BLaER1 (cell line): ENCODE data around the gene ZNF480.
"Not testable (repeated sequence)": the region's sequence is repeated elsewhere in the genome, so short reads cannot be mapped to it uniquely, and the experiment has no call there.

ENCODE experiments used
- H3K27ac ChIP-seq: shearing (Covaris generic); formaldehyde crosslinking; 2 replicates; pipeline ENCODE4 v1.8.1; 2022
- H3K27me3 ChIP-seq: shearing (Covaris generic); formaldehyde crosslinking; 2 replicates; pipeline ENCODE4 v1.8.1; 2022
- H3K36me3 ChIP-seq: shearing (Covaris generic); formaldehyde crosslinking; 2 replicates; pipeline ENCODE4 v1.8.1; 2022
- H3K4me1 ChIP-seq: shearing (Covaris generic); formaldehyde crosslinking; 2 replicates; pipeline ENCODE4 v1.8.1; 2022
- H3K4me2 ChIP-seq: shearing (Covaris generic); formaldehyde crosslinking; 2 replicates; pipeline ENCODE4 v1.8.1; 2022
- H3K4me3 ChIP-seq: shearing (Covaris generic); formaldehyde crosslinking; 2 replicates; pipeline ENCODE4 v1.8.1; 2022
- H3K9ac ChIP-seq: shearing (Covaris generic); formaldehyde crosslinking; 2 replicates; pipeline ENCODE4 v1.8.1; 2022
- H3K9me3 ChIP-seq: shearing (Covaris generic); formaldehyde crosslinking; 2 replicates; pipeline ENCODE4 v1.8.1; 2022
- H4K20me1 ChIP-seq: shearing (Covaris generic); formaldehyde crosslinking; 2 replicates; pipeline ENCODE4 v1.8.1; 2022
- Cebpa-rat ChIP-seq: shearing (Covaris generic); IDR thresholded peaks from 2 replicates; pipeline ENCODE4 v1.8.1; 2022

The ZNF480 gene

DNA sequence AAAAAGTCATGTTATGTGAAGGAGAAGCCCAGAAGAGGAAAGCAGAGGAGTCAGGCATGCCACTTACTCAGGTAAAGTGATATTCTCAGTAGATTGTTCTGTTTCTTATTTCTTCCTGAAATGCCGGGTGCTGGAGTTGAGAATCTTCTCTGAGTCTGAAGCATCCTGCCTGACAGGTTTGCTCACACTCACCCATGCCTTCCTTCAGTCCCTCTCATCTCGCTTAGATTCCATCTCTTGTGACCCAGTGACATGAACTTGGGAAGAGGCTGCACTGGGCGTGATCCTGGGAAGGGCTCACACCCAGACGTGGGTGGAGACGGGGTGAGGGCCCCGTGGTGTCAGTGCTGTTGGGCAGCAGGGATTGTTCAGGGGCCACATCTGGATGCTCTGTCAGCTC, 19.5 kb upstream of the ZNF480 start:
- no peak overlapping the region for H3K27ac ChIP-seq
- H3K4me2 ChIP-seq = no peak overlapping the region
- no peak overlapping the region for H3K9ac ChIP-seq
- no peak for TF ChIP-seq Cebpa-rat
- H3K36me3 ChIP-seq = peaks cover 100% of the 10 kb centered on the region
- 0 out of 2 replicates have a peak overlapping the region, but pooled peaks have one; percentile 31 for H3K4me3 ChIP-seq
- H3K27me3 ChIP-seq = no peaks in the 10 kb centered on the region
- no peaks in the 10 kb centered on the region for H3K4me1 ChIP-seq
- H3K9me3 ChIP-seq = peaks cover 97% of the 10 kb centered on the region
- H4K20me1 ChIP-seq = peaks cover 70% of the 10 kb centered on the region

DNA sequence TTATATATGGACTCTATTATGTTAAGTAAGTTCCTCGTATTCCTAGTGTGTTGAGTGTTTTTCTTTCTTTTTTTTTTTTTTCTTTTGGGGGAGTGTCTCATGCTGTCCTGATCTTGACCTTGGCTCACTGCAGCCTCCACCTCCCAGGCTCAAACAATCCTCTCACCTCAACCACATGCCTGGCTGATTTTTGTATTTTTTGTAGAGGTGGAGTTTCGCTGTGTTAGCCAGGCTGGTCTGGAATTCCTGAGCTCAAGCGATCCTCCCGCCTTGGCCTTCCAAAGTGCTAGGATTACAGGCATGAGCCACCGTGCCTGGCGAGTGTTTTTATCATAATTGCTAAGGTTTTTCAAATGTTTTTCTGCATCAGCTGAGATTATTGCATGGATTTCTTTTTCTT, 10.7 kb upstream of the ZNF480 start:
- Histone ChIP-seq H3K27me3 (no peaks in the 10 kb centered on the region), H3K4me3 (no peak overlapping the region), H3K36me3 (peaks cover 99% of the 10 kb centered on the region), H3K9ac (no peak overlapping the region), H3K4me1 (no peaks in the 10 kb centered on the region), H3K27ac (no peak overlapping the region), H3K4me2 (no peak overlapping the region), H4K20me1 (peaks cover 54% of the 10 kb centered on the region), H3K9me3 (peaks cover 65% of the 10 kb centered on the region)
- no peak for TF ChIP-seq Cebpa-rat

DNA sequence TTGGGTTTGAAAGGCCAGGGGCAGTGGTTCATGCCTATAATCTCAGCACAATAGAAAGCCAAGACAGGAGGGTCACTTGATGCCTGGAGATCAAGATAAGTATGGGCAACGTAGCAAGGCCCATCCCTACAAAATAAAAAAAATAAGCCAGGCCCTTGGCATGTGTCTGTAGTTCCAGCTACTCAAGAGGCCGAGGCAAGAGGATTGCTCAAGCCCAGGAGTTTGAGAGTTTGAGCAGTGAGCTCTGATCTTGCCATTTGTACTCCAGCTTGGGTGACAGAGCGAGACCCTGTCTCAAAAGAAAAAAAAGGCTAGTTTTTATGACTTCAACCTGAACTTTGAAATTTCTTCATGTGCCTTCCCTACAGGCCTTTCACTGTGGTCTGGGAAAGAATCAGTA, 5.2 kb upstream of the ZNF480 start:
- peaks cover 70% of the 10 kb centered on the region for H3K36me3 ChIP-seq
- H3K4me2 ChIP-seq = no peak overlapping the region
- peaks cover 7% of the 10 kb centered on the region; the same call in 1 of the 2 replicates for H3K4me1 ChIP-seq
- H3K4me3 ChIP-seq = no peak overlapping the region
- peaks cover 29% of the 10 kb centered on the region; the same call in 1 of the 2 replicates for H3K9me3 ChIP-seq
- H3K27me3 ChIP-seq = no peaks in the 10 kb centered on the region
- H3K27ac ChIP-seq = no peak overlapping the region
- H4K20me1 ChIP-seq = peaks cover 21% of the 10 kb centered on the region
- no peak for TF ChIP-seq Cebpa-rat
- H3K9ac ChIP-seq = no peak overlapping the region

DNA sequence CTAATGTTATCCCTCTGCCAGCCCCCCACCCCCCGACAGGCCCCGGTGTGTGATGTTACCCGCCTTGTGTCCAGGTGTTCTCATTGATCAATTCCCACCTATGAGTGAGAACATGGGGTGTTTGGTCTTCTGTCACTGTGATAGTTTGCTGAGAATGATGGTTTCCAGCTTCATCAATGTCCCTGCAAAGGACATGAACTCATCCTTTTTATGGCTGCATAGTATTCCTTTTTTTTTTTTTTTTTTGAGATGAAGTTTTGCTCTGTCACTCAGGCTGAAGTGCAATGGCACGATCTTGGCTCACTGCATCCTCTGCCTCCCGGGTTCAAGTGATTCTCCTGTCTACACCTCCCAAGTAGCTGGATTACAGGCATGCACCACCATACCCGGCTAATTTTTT, 4.0 kb upstream of the ZNF480 start:
- H3K4me1 ChIP-seq, H3K27me3 ChIP-seq, H3K4me2 ChIP-seq, H3K27ac ChIP-seq, H3K9ac ChIP-seq, H3K4me3 ChIP-seq: not testable (repeated sequence)
- H4K20me1 ChIP-seq = peaks cover 15% of the 10 kb centered on the region; the same call in 1 of the 2 replicates
- H3K9me3 ChIP-seq = peaks cover 19% of the 10 kb centered on the region; the same call in 1 of the 2 replicates
- H3K36me3 ChIP-seq = peaks cover 60% of the 10 kb centered on the region

DNA sequence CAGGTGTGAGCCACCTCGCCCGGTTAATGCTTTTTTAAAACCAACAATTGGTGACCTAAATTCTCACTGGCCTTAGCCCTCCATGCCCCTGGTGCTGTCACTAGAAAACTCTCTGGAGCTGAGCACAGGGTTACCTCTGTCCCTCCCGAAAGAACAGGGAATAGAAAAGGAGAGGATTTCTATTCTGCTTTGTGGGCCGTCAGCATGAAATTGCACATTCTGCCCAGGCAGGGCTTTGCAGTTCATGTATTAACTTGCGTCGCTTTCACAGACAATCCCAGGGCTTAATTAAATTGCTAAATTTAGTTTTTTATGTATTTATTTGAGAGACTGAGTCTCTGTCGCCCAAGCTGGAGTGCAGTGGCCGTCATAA, 583 bp upstream of the ZNF480 start:
- H3K36me3 ChIP-seq = peaks cover 57% of the 10 kb centered on the region

DNA sequence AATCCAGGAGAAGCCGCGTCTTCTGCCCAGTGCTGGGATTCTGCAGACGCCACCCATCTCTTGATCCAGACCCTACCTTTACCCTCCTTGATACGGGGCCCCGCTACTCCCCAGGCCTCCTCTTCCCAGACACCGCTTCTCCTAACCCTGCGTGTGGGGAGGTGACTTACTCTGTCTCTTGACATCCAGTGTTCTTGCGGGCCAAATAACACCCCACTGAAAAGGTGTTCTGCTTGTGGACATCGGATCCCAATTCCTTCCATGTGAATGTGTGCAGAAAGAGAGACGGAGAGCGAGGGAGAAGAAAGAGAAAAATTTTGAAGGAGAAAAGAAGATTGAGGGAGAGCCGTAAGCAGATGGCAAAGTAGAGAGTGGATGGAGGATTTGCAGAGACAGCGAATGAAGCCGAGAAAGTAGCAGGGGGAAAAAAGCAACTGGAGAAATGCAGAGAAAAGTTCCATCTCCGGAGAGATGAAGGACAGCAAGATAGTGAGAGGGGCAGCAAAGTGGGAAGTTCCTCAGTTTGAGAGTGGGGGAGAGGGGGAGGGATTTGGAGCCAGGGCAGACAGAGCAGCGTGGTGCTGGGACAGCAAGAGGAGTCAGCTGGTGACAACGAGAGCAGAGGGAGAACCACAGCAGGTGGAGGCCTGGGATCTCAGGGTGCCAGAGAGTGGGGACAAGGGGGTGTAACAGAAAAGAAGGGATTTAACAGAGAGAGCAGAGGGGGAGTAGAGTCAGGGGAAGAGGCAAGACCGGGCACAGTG, 814 bp downstream of the ZNF480 start:
- H3K36me3 ChIP-seq = peaks cover 58% of the 10 kb centered on the region
- H3K27me3 ChIP-seq = no peaks in the 10 kb centered on the region
- H3K9me3 ChIP-seq = peaks cover 48% of the 10 kb centered on the region
- H3K4me2 ChIP-seq = peak overlapping the region; percentile 85
- H3K9ac ChIP-seq = peak overlapping the region; percentile 98
- H3K27ac ChIP-seq = peak overlapping the region; percentile 98
- H3K4me1 ChIP-seq = peaks cover 17% of the 10 kb centered on the region
- H4K20me1 ChIP-seq = peaks cover 6% of the 10 kb centered on the region; the same call in 1 of the 2 replicates
- H3K4me3 ChIP-seq = peak overlapping the region; percentile 82
- TF ChIP-seq Cebpa-rat = no peak

More for the DNA sequence above, 583 bp upstream of the ZNF480 start:
- peak overlapping the region; percentile 90 for H3K4me2 ChIP-seq
- no peaks in the 10 kb centered on the region for H3K27me3 ChIP-seq
- peaks cover 35% of the 10 kb centered on the region for H3K9me3 ChIP-seq
- H3K4me1 ChIP-seq = peaks cover 17% of the 10 kb centered on the region
- TF ChIP-seq Cebpa-rat = no peak
- H4K20me1 ChIP-seq = peaks cover 15% of the 10 kb centered on the region; the same call in 1 of the 2 replicates
- peak overlapping the region; percentile 85 for H3K9ac ChIP-seq
- peak overlapping the region; percentile 82 for H3K4me3 ChIP-seq
- peak overlapping the region; percentile 45; the same call in 1 of the 2 replicates for H3K27ac ChIP-seq

DNA sequence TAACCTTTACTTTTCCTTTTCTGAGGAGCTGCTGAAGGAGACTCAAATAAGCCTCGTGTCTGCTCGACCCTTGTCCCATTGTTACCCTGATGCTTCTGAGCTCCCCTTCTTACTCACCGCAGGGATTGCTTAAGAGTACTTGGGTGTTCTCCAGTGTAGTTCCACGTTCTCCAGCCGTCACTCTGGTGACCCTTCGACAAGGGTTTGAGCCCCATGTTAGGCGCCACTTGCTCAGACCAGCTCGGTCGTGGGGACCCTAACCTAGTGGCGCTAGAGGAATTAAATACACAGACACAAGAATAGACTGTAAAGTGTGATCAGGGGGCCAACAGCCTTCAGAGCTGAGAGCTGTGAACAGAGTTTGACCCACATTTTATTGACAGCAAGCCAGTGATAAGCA, 10.3 kb downstream of the ZNF480 start:
- Histone ChIP-seq H3K4me2 (no peak overlapping the region), H3K36me3 (peaks cover 100% of the 10 kb centered on the region), H3K4me3 (peak overlapping the region; percentile 45), H3K9me3 (peaks cover 100% of the 10 kb centered on the region), H3K27me3 (no peaks in the 10 kb centered on the region), H3K27ac (no peak overlapping the region), H3K4me1 (no peaks in the 10 kb centered on the region), H3K9ac (no peak overlapping the region), H4K20me1 (no peaks in the 10 kb centered on the region)
- TF ChIP-seq Cebpa-rat = no peak

DNA sequence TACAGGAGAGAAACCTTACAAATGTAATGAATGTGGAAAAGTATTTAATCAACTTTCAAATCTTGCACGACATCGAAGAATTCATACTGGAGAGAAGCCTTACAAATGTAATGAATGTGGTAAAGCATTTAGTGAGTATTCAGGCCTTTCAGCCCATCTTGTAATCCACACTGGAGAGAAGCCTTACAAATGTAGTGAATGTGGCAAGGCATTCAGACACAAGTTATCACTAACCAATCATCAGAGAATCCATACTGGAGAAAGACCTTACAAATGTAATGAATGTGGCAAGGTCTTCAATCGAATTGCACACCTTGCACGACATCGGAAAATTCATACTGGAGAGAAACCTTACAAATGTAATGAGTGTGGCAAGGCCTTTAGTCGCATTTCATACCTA, 25.5 kb downstream of the ZNF480 start:
- no peaks in the 10 kb centered on the region for H3K4me1 ChIP-seq
- H3K9me3 ChIP-seq = peaks cover 100% of the 10 kb centered on the region
- H3K4me2 ChIP-seq = no peak overlapping the region
- TF ChIP-seq Cebpa-rat = no peak
- H3K4me3 ChIP-seq = peak overlapping the region; percentile 49
- peaks cover 88% of the 10 kb centered on the region for H3K36me3 ChIP-seq
- H3K27me3 ChIP-seq = no peaks in the 10 kb centered on the region
- H4K20me1 ChIP-seq = no peaks in the 10 kb centered on the region
- no peak overlapping the region for H3K27ac ChIP-seq
- H3K9ac ChIP-seq = no peak overlapping the region

DNA sequence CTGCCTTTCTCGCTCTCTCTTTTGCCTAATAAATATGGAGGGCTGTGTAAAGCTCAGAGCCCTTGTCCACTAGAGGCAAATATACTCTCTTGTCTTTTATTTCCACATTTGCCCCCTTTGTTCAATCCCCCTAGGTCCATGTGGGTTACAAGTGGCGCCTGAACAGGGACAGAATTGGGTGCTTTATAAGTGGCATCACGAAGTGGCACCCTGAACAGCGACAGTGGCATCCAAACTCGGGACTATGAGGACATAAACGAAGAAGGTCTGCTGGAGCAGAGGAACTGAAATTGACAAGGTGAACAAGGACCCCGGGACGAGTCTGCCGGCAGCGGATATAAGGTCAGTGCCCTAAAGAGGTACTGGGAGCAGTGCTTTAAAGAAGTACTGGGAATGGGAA, 34.8 kb downstream of the ZNF480 start:
- peaks cover 90% of the 10 kb centered on the region for H3K9me3 ChIP-seq
- H3K4me1 ChIP-seq = no peaks in the 10 kb centered on the region
- H3K36me3 ChIP-seq = peaks cover 36% of the 10 kb centered on the region
- no peak for TF ChIP-seq Cebpa-rat
- H3K4me3 ChIP-seq = no peak overlapping the region
- H3K27ac ChIP-seq = no peak overlapping the region
- no peaks in the 10 kb centered on the region for H3K27me3 ChIP-seq
- no peak overlapping the region for H3K4me2 ChIP-seq
- no peaks in the 10 kb centered on the region for H4K20me1 ChIP-seq
- no peak overlapping the region for H3K9ac ChIP-seq

DNA sequence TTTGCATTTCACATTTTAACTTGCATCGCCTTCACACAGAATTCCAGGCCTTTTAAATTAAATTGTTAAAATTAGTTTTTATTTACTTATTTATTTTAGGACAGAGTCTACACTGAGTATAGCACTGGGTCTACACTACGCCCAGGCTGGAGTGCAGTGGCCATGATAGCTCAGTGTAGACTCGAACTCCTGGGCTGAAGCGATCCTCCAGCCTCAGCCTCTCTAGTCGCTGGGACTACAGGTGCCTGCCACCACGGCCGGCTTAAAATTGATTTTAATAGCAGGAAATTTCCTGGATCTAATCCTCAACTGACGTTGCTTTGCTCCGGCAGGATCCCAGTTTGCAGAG, 38.8 kb downstream of the ZNF480 start:
- Histone ChIP-seq H3K9me3 (peaks cover 51% of the 10 kb centered on the region), H3K4me1 (peaks cover 13% of the 10 kb centered on the region), H3K4me3 (peak overlapping the region; percentile 92), H3K27me3 (no peaks in the 10 kb centered on the region), H3K27ac (peak overlapping the region; percentile 97), H4K20me1 (no peaks in the 10 kb centered on the region), H3K4me2 (peak overlapping the region; percentile 34; the same call in 1 of the 2 replicates), H3K9ac (0 out of 2 replicates have a peak overlapping the region, but pooled peaks have one; percentile 98), H3K36me3 (peaks cover 59% of the 10 kb centered on the region)
- TF ChIP-seq Cebpa-rat = no peak
